PC-3 (cell line): ENCODE results near the gene TALDO1.

ENCODE experiments used
- EZH2 ChIP-seq: fragments of 300-600 bp; sonication (generic); IDR thresholded peaks from one replicate; pipeline ENCODE4 v1.6.1; 2017; ENCODE audit warnings: antibody characterized with exemption, mild to moderate bottlenecking, low read length; ENCODE audit not compliant: unreplicated experiment
- EZH2phosphoT487 ChIP-seq: fragments of 300-600 bp; sonication (generic); IDR thresholded peaks from 2 replicates; pipeline ENCODE4 v1.6.1; 2018; ENCODE audit warnings: mild to moderate bottlenecking, antibody characterized with exemption, low read length, borderline replicate concordance
- TF ChIP-seq, protein P1 (sequence below): fragments of 300-600 bp; sonication (generic); conservative IDR thresholded peaks from 2 replicates; pipeline ENCODE4 v1.5.1; 2017; ENCODE audit warnings: antibody characterized with exemption, low read depth, mild to moderate bottlenecking, low read length

DNA sequence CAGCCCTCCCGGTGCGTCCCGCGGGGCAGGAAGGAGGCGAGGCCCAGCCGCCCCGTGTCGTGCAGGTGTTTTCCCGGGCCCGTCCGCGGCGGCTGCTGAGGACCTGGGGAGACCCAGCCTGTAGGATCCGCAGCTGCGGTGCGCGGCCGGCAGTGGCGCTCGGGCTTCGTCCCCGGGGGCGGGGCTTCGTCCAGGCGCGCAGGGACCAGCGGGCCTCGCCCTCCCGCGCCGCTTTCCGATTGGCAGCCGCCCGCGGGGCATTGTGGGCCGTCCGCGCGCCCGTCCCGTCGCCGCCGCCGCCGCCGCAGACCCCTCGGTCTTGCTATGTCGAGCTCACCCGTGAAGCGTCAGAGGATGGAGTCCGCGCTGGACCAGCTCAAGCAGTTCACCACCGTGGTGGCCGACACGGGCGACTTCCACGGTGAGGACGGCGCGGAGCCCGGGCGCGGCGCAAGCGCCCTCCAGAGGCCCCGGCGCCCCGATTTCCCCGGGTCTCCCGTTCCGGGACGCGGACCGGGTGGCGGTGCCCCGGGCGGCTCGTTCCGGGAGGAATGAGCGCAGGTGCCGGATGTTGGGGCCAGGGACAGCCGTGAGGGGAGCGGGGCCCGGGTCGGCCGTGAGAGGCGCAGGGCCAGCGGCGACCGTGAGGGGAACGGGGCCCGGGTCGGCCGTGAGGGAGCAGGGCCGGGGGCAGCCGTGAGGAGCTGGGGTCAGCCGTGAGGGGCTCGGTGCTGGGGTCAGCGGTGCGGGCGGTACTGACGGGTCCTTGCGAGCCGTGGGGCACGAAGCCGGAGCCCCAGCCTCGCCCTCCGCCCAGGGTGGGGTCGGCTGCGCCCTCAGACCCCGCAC, at the start of gene TALDO1:
- TF ChIP-seq, protein P1, sequence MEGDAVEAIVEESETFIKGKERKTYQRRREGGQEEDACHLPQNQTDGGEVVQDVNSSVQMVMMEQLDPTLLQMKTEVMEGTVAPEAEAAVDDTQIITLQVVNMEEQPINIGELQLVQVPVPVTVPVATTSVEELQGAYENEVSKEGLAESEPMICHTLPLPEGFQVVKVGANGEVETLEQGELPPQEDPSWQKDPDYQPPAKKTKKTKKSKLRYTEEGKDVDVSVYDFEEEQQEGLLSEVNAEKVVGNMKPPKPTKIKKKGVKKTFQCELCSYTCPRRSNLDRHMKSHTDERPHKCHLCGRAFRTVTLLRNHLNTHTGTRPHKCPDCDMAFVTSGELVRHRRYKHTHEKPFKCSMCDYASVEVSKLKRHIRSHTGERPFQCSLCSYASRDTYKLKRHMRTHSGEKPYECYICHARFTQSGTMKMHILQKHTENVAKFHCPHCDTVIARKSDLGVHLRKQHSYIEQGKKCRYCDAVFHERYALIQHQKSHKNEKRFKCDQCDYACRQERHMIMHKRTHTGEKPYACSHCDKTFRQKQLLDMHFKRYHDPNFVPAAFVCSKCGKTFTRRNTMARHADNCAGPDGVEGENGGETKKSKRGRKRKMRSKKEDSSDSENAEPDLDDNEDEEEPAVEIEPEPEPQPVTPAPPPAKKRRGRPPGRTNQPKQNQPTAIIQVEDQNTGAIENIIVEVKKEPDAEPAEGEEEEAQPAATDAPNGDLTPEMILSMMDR, result peak; percentile 26; the same call in 1 of the 2 replicates
- no peak for TF ChIP-seq EZH2
- no peak for TF ChIP-seq EZH2phosphoT487
